GM21723 (cell line): ENCODE measurements around the gene ZNF746.
"Not testable (repeated sequence)": the region's sequence is repeated elsewhere in the genome, so short reads cannot be mapped to it uniquely, and the experiment has no call there.

ENCODE experiments used
- ATAC-seq: cut with Tn5 transposase; IDR thresholded peaks from one replicate; pipeline ENCODE4 v1.9.1; 2021; ENCODE audit warnings: mild to moderate bottlenecking, moderate library complexity; ENCODE audit not compliant: unreplicated experiment

ZNF746 gene

DNA sequence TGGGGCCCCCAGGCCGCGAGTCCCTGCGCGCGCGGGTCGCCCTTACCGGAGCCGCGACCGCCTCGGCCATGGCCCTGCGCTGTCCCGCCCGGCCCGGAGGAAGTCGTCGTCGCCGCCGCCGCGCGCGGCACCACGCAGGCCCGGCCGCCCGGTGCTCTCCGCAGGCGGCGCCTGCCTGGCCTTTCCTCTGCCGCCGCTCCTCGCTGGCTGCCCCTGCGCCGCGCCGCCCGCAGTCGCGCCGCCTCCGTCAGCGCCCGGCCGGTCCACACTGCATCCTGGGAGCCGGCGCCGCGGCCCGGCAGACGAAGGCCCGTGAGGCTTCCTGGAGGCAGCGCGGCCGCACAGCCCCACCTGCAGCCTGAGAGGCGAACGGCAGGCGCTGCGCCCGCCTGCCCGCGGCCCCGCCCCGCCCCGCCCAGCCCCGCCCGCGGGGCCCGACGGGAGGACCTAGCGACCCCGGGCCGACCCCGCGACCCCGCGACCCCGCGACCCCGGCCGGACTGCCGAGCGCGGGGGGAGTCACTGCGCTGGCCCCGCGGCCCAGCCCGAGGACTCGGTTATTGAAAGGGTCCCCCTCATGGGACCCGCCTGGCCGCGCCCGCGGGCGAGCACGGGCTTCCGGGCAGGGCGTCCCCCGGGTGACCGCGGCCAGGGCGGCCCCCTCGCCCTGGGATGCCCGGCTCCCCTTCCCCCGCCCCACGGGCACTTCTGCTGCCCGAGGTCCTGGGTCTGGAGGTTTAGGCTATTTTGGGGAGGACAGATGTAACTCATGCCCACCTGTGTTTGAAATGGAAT is at the start of gene ZNF746:
ZNF746 (minus strand) TSS at position 343 of the 795 bp plus-strand sequence; CDS start at position 70, 273 bp downstream.
- ATAC-seq, result peak; percentile 95

DNA sequence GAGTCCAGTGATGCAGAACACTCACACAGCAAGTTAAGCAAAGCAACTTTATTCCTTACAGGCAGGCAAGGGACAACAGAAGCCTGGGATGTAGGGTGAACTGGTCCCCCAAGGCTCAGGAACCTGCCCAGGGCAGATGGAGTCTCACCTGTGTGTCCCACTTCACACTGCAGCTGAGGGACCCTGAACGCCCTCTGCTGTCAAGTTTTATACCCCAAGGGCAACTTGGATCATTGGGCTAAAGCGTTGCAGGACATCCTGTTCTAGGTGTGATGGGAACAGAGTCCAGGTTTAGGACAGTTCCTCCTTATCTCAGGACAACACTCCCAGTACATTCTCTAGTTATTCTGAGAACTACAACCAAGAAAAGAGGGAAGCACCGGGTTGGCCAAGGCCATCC is 49.5 kb upstream of the ZNF746 start:
- ATAC-seq, result no peak

DNA sequence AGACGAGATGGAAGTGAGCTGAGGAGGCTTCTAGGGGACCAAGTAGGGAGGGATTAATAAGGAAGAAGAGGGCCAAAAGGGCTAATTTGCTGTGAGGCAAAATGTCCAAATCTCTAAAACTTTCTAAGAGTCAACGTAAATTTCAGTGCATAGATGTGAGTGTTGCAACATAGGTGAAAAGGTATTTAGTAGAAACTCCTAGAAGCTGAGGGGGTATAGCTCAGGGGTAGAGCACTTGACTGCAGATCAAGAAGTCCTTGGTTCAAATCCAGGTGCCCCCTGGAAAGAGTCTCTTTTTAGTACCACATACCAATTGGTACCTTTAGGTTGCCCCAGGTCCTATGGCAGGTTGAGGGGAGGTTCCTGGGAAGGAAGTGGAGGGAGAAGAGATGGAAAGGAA is 48.7 kb upstream of the ZNF746 start:
- ATAC-seq, result no peak

DNA sequence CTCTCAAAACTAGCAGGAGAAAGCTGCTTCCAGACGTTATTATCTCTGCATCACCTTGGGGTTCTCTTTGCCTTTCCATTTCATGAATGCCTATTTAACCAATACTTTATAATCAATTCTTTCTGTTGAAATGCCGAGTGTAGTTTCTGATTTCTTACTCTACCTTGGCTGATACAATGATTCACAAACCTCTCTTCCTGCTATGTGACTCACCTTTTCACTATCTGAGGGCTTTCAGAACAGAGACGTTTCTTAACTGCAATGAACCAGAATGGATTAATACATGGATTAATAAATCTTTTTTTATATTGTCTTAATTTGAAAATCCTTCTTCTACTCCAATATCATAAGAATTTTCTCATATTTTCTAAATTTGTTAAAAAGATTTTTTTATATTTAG is 46.4 kb upstream of the ZNF746 start:
- ATAC-seq, result no peak

DNA sequence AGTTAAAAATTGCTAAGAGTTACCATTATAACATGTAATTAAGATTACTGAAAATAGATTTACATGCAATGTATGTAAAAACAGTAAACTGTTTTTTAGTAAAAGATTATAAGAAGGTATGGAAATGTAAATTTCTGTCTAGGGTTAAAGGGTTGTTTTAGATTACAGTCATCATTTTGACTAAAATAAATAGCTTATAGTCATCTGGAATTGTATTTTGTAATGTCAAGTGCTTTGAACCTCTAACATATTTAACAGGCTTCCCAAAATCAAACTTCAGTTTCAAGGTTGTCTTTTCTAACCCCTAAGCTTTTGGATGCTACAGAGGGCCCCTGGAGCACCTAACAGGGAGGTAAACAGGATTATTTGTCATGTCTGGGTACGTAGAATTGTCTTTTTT is 35.0 kb upstream of the ZNF746 start:
- no peak for ATAC-seq

DNA sequence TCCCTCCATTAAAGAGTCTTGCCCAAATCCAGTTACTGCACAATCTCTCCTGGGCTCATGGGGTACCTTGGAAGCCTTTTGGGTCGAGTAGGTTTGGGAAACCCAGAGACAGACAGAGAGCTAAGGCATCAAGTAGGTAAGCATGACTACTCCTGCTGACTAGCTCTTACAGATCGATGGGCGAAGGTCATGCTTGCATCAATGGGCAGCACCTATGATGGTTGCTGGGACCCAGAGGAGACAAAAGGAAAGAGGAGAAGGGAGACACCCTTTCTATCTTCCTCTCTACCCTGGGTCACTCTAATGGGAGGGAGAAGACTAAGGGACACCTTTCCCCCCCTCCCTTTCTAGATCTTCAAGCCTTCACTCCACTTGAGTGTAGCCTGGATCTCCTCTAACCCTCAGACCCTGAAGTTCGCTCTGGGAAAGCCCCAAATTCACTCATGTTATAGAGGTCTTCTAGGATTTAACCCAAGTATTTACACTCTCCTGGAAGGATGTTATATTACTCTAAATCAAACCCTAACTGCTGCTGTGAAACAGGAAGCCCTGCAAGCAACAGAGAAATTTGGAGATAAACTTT is 31.6 kb upstream of the ZNF746 start:
- no peak for ATAC-seq

DNA sequence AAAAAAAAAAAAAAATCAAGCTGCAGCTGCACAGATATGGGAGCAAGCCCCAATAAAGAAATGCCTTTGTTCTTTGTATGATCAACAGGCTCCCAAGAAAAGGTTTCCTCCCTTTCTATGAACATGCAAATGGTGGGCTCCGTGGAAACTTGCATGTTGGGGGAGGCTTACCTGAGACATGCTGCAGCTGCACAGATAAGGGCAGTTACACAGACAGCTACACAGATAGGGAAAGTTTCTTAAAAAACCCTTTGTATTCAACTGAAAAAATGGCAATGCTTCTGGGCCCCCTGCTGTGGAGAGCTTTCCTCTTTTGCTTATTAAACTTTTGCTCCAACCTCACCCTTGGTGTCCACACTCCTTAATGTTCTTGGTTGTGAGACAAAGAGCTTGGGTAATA is 29.8 kb upstream of the ZNF746 start:
- ATAC-seq, result no peak

DNA sequence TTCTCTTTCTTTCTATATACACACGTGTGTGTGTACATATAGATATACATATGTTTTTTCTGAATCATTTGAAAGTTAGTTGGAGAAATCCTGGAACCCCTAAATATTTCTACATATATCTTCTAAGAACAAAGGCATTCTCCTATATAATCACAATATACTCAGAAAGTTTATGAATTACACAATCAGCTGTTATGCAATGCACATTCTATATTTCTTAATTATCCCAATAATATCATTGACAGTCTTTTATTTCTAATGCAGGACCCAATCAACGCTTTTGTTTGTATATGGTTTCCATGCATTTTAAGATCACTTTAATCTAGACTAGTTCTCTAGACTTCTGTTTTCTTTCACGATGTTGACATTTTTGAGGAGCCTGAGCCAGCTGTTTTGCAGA is 27.7 kb upstream of the ZNF746 start:
- no peak for ATAC-seq

DNA sequence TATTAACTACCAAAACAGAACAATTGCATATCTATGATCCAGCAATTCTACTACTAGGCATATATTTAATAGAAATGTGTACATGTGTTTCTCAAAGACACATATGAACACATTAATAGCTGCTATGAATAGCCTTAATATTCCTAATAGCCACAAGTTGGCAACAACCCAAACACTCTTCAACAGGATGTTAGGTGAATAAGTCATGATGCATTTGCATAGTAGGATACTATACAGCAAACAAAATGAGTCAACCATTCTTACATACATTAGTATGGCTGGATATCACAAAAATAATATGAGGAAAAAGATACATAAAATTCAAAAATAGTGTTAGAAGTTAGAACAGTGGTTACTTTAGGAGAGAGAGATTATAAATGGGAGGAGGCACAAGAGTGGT is 26.8 kb upstream of the ZNF746 start:
- no peak for ATAC-seq

DNA sequence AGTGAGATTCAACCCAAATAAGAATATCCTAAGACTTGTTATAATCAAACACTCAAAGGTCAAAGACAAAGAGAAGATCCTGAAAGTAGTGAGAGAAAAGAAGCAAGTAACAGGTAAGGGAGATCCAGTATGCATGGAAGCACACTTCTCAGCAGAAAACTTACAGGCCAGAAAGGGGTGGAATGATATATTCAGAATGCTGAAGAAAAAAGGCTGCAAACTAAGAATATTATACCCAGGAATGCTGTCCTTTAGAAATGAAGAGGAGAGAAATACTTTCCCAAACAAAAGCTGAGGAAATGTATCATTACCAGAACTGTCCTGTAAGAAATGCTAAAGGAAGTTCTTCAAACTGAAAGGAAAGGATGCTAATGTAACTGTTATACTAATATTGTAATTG is 12.6 kb upstream of the ZNF746 start:
- no peak for ATAC-seq

DNA sequence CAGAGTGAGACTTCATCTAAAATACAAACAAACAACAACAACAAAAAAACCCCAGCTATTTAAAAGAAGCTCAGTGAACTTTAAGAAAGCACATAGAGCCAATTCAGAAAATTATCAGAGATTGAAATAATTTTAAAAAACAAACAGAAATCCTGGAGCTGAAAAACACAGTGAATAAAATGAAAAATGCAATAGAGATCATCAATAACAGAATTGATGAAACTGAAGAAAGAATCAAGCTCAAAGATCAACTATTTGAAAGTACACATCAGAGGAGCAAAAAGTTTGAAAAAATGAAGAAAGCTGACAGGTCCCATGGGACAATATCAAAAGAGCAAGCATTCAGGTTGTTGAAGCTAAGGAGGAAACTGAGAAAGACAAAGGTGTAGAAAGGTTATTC is 12.2 kb upstream of the ZNF746 start:
- no peak for ATAC-seq

DNA sequence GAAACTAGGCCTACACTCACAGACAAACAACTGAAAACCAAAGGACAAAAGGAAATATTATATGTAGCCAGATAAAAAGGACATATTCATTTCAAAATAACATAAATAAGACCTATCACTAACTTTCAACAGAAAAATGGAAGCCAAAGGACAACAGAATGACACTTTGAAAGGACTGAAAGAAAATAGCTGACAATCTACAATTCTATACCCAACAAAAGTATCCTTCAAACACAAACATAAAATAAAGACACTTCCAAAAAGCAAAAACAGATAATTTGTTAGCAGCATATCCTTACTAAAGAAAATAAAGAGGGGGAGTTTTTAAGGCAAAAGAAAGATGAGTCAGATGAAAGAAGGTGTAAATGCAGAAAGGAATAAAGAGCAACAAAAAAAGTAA is 7.9 kb upstream of the ZNF746 start:
- no peak for ATAC-seq

DNA sequence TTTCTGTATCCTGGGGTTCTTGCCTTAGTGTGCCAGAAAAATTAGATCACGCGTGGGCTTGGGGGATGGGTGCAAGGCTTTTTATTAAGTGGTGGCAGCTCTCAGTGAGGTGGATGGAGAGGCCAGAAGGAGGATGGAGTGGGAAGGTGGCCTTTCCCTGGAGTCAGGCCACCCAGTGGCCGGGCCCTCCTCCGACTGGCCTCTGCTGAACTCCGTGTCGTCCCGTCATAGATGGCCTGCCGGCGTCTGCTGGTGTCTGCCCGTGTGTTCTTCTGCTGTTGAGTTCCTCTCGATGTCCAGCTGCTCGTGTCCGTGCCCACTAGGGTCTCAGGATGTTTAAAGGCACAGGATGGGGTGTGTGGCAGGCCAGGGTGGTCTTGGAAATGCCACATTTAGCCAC is 4.0 kb upstream of the ZNF746 start:
- no peak for ATAC-seq

DNA sequence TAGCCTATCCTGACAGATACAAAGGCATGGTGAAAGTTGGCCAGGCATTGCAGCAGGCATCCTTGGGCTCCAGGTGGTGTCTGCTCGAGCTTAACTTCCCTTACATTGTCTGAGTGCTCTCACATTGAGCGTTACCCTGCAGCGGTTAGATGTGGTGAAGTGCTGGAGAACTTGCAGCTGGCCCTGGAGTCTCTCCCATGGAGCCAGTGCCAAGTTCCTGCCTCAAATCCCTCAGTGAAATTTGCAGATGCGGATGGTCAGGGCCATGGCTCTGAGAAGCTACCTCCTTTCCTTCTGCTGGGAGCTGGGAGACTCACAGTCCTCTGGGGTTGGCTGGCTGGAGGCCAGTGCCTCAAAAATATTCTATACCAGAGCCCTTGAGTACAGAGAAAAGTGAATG is 3.3 kb upstream of the ZNF746 start:
- ATAC-seq, result no peak

DNA sequence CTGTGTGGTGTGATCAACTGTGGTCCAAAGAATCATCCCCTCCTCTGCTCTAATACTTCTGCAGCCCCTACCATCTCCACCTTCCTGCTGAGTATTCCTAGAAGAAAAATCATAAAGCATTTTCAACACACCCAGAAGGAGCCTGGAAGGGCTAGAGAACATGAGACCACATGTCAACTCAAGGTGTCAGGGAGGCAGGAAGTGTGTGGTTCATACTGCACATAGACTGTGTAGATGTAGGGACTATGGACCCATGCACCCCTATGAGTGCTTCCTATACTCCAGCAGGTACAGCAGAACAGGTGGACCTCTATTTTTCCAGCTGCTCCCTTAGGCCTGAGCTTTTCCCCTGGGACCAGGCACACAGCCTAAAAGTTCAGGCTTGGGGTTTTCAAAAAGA is 2.6 kb upstream of the ZNF746 start:
- no peak for ATAC-seq

DNA sequence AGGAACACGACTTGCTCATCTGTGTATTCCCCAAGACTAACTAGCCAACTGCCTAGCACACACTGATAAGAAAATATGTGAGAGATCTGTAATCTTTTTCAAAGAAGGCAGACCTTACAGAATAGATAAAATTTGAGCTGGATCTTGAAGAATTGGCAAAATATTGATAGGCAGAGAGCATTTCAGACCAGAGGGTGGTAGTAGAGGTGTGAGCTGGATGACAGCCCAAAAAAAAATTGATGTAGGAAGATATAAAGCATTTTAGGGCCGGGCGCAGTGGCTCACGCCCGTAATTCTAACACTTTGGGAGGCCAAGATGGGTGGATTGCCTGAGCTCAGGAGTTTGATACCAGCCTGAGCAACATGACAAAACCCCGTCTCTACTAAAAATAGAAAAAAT is 1.2 kb upstream of the ZNF746 start:
- ATAC-seq, result no peak

DNA sequence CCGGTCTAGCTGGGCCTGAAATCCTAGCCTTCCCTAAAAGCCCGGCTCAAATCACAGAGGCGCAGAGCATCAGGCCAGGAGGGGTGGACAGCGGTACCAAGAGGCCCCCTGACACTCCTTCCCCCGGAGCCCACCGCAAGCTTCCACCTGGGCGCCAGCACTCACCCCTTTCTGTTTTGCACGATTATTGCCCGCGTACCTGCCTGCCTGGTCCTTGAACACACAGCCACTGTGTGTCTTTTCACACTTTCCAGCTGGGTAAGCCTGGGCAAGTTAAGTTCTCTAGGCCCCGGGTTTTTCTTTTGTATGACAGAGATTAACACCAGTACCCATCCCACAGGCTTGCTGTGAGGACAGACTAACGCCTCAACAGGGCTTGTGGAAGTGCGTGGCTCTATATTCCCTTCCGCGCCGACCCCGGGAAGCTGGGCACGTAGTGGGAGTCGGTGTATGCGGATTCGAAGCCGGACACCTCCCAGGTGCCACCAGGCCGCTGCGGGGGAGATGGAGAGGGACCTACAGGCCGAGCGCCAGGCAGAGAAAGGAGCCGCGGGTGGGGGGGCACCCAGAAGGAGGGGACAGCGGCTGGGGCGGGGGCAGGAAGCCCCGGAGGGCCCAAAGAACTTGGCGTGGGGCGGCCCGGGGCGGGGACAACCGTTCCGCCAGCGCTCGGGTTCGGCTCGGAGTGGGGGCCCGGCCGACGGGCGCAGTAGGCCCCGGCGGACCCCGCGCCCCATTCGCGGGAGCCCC is 792 bp downstream of the ZNF746 start:
- peak; percentile 39 for ATAC-seq

DNA sequence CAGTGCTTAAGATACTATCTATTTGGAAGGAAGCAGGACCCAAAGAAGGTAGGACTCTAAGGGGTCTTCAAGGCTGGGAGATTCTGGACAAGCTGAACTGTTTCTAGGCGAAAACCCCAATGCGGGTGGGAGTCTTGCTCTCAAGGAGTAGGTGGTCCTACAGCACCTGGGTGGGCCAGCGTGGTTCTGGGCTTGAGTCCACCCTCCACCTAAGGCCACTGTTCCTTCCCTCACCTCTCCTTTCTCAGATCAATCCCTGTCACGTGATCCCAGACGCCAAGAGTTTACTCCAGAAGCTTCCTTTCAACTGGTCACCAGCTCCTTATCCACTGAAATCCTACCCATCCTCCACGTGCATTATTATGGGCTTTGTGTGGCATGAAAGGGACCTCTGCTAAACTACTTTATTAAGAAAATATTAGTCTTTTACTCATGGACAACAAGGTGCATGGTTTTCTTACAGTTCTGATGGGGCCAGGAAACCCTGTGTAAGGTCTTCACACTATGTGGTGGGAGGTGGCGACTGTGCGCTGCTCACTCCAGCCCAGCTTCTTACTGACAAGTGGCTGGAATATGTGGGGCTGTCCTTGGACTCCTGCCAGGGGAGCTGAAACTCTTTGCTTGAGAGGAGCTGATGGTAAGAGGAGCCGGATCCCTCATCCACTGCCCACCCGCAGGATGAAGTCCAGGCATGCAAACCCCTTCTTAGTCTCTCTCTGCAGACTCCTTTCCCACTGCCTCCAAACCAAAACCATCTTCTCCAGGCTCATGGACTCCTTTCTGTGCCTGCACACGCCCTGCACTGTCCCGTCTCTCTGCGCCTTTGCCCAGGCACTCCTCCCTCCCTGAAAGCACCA is 1.6 kb downstream of the ZNF746 start:
- no peak for ATAC-seq

DNA sequence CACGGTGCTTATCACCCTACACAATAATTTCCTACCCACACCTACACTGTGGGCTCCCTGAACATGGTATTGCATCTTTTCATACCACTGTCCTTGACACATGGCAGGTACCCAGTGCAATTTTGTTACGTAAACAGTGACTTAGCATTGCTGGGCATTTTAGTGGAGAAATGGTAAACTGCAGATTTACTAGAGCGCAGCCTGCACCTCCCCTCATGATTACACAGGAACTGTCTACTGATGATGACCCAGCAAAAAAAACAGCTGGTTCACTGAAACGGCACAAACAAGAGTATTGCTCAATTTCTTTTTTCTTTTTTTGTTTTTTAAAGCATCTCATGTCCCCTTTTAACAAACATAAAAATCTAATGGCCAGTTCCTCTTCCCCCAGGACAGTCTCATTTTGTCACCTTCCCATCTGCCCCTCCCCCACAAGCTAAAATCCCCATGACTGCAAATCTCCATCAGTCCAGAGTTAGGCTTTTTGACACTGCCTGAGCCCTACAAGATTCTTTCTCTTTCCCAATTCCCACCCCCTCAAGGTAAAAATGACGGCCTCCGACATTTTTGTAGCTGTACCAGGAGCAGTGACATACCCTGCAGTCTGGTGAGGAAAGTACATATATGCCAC is 2.8 kb downstream of the ZNF746 start:
- no peak for ATAC-seq

DNA sequence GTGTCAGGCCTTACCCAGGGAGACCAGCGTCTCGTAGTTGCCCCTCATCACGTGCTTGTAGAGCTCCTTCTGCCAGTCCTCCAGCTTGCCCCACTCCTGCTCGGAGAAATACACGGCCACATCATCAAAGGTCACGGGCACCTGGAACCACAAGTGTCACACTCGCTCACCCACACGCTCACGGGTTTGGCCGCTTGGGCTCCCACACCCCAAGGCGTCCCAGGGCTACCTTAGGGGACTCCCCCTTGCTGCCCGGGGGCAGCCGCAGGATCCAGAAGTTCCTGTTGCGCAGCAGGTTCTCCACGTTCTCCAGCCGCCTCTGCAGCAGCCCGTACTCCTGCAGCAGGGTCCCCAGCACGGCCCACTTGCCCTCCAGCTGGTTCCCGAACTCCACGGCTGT is 3.6 kb downstream of the ZNF746 start:
- not testable (repeated sequence) for ATAC-seq

DNA sequence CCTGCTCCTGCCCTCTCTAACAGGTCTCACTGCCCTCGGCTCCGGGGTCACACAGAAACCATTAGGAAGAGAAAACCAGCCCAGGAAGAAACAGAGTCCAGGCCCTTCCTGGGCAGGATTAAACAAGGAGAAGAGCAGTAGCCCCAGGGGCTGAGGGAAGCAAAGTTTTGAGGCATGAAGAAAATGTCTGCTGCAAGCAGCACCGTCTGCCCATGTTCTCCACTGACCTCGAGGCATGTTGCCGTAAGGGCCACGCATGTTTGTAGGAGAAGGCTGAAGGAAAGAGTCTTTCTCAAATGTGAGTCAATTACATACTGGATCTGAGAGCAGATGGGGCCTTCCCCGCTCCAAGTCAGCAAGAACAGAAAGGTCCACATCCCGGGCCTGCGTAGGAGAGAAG is 4.2 kb downstream of the ZNF746 start:
- no peak for ATAC-seq
